OCI-M1 (cell line): ENCODE results near the gene PPP1R9A.

Experiments
- DNase-seq: peaks from one replicate; lab custom pipeline; 2025; lab: John Stamatoyannopoulos, UW

The PPP1R9A gene

DNA sequence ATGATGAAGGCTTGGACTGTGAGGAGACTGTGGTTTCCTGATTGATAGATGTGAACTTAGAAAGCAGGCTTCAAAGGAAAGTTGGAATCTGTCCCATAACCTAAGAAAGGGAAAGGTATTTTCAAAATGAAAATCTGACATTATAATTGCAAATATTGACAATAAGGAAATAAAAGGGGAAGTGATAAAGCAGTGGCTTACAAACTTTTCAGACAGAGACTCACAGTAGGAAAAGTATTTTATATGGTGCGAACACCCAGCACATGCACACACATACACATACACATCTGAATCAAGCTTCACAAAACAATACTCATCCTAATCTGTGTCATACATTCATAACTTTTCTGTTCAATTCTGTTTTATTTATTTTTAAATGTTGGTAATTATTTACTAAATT is 412.2 kb downstream of the PPP1R9A start:
- DNase-seq = no peak

DNA sequence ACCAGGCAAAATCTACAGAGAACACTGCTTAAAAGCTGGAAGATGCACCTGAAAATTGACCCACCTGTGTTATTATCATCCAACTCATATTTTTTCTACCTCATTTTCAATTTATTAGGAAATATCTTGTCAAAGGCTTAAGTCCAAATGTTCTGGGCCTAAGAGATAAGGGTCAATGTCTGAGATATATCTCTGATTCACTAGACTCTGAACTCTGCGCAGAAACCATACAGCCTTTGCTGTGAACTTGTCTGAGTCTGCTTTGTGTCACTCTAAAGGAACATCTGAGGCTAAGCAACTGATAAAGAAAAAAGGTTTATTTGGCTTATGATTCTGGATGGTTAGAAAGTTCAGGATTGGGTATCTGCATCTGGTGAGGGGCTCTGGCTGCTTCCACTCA is 413.3 kb downstream of the PPP1R9A start:
- DNase-seq = no peak

DNA sequence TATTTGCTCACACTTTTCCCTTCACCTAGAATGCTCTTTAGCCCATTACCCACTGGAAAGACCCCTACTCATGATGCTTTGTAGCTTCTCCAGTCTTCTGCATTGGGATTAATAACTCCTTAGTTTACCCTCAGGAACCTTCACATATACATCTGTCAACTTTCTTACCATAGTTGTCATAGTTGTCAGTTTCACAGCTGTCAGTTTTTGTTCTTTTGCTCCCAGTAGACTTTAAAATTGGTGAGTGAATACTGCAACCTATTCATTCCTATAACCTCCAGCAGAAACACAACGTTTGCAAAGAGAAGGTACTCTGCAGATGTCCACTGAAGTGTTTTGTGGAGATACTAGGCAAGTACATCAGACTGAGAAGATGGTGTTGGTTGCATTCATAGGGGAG is 414.3 kb downstream of the PPP1R9A start:
- no peak for DNase-seq

DNA sequence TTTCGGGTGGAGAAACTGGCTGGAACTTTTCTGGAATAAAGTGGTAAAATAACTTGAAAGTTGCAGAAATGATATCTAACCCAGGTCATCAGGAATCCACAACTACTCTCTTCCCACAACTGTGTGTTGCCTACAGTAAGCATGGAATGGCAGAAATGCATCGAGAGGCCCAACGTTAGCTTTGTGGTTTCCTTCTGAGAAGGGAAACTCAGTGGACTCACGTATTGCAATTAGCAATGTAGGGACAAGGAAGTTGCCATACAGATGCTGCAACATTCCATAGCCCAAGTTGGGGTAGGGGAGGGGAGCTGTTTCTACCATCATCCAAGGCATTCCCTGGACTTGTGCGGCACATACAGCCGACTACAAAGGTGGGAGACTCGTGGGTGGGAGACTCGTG is 415.0 kb downstream of the PPP1R9A start:
- no peak for DNase-seq

DNA sequence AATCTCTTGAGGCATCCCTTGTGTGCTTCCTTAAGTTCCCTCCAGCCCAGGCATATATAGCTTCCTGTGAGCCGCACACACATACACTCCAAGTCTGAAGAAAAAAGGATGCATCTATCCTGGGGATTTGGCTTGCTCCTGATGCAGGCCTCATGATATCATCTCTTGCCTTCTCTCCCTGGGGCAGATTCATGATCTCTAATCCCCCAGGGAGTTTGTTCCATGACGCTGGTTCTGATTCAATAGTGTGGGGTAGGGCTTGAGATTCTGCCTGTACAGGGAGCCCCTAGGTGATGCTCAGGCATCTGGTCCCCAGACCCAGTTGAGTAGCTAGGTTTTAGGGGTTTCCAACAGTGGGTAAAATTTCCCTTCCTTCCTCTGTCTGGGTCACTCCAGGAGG is 415.5 kb downstream of the PPP1R9A start:
- no peak for DNase-seq

DNA sequence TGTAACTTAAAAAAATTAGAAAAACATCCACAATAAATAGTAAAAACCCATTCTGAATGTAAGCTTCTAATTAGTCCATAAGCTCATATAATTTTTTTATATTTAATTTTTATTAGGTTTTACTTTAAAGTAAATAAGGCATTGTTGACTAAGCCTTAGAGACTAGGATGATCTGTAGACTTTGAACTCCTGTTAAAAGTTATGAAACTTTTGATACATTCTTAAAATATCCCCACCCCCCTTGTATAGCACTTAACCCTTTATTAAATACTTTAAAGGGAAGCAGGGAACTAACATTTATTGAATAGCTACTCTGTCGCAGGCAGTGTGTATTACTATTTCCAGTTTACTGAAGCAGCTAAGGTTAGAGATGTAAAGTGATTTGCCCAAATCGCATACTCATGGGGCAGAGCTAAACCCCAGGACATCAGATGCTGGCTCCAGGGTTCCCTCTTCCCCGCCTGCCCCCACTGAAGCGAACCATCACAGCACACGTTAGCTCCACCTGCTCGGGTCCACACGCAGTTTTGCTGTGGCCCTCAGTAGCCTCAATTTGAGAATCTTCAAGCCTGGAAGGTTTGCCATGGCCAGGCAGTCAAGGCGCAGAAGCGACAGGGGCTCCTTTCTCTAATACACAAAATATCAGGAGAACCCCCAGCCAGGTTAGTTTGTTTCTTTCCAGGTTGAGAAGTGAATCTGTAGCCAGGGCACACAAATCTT is 416.2 kb downstream of the PPP1R9A start:
- no peak for DNase-seq

DNA sequence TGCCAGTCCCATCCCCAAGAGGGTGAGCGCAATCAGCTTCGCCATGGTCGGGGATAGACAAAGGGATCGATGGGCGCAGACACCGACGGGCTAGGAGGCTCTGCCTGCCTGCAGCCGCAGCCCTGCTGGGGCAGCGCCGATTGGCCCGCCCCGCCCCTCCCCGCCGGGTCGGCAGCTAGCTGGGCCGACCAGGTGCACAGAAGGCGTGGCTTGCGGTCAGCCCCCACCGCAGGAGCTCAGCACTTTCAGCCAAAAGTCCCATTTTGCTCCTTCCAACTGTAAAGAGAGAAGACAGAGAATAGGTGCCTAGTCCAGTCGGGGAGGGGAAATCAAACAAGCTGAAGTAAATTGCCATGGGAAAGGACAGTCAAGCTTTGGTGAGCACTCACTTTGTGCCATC is 417.0 kb downstream of the PPP1R9A start, which contains the start of gene PON1:
Gene PON1, minus strand, starts transcription at position 102 of the 400 bp plus-strand sequence. Its CDS starts 57 bp downstream, at position 45.
- DNase-seq = no peak

DNA sequence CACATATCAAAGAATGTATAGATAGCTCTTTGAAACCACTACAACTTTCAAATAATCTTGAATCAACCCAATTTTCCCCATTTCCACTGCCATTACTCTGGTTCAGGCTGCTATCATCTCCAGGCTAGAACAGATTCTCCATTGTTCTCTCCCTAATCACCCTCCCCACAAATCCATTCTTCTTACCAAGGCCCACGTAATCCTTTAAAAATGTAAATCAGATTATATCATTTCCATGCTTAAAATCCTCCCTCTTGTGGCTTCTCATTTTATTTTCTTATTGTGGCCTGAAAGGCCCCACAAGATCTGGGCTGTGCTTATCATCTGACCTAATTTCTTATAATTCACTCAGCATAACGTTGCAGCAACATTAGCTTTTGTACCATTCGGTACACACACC is 420.0 kb downstream of the PPP1R9A start:
- peak; percentile 47 for DNase-seq

DNA sequence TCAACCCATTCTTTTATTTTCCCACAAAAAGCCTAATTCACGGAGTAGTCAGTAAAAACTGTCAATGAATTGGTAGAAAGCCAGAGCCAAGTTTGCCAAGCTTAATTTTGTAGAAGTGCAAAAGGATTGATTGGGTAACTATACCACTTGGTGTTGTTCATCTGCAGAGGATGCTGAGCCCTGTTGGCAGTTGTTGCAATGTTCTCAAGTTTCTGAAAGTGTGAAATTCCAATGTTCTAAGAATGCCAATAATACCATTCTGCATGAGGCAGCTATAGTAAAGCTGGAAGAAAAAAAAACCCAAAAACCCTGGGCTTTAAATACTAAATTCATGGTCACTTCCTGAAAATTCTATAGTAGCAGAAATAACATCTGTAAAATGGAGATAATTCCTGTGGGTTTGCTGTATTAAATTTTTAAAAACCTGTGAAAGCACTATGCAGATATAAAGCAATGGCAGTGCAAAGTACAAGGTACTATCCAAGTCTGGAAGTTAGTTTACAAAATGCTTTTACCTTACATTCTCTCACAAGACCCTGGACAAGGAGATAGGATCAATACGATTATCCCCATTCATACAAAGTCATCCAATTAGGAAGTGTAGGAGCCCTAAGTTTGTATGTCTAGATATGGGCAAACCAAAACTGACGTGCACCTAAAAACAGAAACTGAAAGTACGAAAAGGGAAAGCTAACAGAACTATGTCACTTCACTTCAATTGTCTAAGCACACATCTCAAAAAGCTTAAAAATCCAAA is 423.0 kb downstream of the PPP1R9A start:
- DNase-seq = peak; percentile 97

DNA sequence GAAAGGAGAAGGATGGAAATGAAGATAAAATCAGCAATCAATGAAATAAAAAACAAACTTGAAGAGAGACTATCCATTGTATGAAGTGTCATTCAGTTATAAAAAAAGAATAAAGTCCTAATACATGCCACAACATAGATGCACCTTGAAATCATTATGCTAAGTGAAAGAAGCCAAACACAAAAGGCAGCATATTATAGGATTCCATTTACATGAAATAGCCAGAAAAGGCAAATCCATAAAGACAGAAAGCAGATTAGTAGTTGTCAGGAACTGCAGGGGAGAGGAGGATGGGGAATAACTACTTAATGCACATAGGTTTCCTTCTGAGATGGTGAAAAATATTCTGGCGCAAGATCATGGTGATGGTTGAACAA is 423.6 kb downstream of the PPP1R9A start:
- DNase-seq = no peak

DNA sequence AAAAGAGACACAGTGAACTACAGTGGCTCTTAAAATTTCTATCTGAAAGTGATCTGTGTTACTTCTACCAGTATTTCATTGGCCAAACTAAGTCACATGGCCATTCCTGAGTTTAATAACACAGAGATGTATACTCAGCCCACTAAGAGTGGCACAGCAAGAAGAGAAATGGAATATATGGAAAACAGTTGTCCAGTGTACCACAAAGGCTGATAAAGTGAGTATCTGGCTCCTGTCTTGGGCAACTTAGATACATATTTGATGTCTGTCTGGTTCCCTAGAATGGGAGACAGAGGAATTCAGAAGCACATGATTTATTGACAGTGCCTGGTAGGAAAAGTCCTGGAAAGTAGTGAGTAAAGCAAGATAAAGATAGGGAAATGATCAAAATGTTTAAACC is 427.1 kb downstream of the PPP1R9A start:
- DNase-seq = no peak

DNA sequence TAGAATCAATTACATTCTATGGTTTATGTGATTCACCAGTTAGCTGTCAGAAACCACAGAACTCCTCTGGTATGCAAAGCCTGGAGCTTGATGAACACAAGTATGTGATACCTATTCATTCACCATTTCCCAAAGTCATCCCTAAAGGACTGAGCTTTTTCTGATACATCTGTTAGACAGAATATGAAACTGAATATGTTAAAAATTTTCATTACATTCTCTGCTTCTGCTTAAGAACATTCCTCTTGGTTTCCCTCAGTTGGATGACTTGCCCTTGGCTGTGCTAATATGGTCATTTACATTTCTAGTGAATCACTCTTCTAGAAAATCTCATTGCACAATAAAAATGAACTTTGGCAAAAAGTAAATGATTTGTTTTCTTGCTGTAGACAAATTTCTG is 427.7 kb downstream of the PPP1R9A start:
- DNase-seq = peak; percentile 38

DNA sequence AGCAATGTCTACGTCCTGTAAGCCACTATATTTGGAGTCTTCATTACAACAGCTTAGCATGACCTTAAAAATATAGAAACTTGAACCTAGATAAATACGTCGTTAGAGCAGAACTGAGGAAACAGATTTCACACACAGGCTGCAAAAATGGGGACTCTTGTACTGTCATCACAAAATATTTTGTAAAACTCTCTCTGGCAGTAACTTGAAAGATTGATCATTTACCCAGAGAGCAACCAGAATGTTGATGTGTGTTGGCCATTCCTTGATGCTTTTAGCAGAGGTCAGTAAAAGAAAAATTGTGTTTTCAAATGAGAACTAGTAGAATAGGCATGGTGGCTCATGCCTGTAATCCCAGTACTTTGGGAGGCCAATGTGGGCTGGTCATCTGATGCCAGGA is 431.4 kb downstream of the PPP1R9A start:
- DNase-seq = no peak

DNA sequence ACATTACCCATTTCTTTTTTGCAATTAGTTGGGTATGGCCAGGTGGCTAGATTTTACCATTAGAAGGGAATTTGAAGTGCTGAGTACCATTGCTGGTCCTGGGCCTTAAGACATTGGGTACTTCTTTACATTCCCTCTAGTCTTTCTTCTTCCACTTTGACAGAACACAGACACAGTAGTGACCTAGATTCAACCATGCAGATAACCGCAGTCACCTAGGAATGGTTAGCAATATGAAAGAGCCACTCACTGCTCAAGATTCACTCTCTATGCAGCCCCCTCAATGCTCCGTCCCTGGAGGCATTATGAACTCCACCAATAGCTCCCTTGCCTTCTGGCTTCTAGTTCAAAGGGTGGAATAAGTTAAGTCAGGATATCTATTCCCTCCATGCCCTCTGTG is 433.1 kb downstream of the PPP1R9A start:
- DNase-seq = no peak

DNA sequence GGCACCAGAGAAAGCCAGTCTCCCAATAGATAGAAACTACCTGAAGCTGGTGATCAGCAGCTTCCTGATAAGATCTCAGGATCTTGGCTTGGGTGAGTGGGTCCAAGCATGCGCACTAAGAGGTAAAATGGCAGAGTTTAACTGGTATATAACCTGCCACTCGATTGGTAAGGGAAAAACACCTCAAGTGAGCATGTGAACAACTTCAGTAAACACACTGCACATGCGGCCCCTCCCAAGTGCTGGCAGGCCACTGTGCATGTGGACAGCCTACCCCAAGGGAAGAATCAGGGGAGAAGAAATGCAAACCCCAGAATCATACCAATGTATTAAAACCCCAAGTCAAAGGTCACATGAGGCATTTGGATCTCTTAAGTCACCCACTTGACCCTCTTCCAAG is 434.6 kb downstream of the PPP1R9A start:
- DNase-seq = no peak

DNA sequence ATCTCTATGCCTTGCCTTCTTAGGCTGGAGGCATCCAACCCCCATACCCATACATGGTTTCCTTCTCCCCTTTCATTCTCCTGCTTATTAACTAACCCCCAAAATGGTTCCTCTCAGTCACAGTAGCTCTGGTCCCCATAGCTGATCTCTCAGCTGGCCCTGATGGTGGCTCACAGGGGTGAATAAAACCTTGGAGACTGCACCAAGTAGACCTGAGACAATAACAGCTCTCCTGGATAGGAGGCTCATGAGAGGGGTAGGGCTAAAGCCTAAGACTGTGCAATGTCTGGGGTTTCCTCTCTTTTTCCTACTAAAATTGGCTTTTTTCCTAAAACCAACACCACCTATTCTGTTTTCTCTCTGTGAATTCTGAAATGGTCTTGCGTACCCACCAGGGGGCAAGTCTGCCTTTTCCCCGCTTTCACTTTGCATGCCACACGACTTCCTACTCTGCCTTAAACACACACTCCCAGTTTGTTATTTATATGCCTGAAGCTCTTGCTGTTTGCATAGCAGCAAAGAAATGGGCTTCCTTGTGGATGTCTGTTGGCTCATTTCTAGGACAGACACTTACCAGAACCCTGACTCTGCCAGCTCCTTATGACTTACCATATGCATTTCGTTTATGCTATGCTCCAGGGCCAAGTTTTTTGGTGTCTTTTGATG is 435.4 kb downstream of the PPP1R9A start:
- DNase-seq = no peak
